DOHH2 (cell line): ENCODE data around the gene TMED5.

Source experiments
- H3F3A ChIP-seq: fragments of 200-600 bp; sonication (generic), shearing (Covaris generic); 2 replicates; pipeline ENCODE4 v1.6.0; 2016; ENCODE audit warnings: antibody characterized with exemption, mild to moderate bottlenecking; ENCODE audit not compliant: control insufficient read depth, insufficient read depth
- H3K27ac ChIP-seq: fragments of 200-600 bp; sonication (generic); 2 replicates; pipeline ENCODE4 v1.5.1; 2014; ENCODE audit warnings: low read depth, mild to moderate bottlenecking, low read length, moderate library complexity
- H3K27me3 ChIP-seq: fragments of 200-600 bp; sonication (generic); 2 replicates; pipeline ENCODE4 v1.6.1; 2014; ENCODE audit warnings: mild to moderate bottlenecking, low read length, mixed read lengths; ENCODE audit not compliant: control insufficient read depth
- H3K36me3 ChIP-seq: fragments of 200-600 bp; sonication (generic); 2 replicates; pipeline ENCODE4 v1.6.1; 2014; ENCODE audit warnings: mild to moderate bottlenecking, low read length, moderate library complexity, mixed read lengths; ENCODE audit not compliant: control insufficient read depth
- H3K4me1 ChIP-seq: fragments of 200-600 bp; sonication (generic); 2 replicates; pipeline ENCODE4 v1.6.1; 2014; ENCODE audit warnings: mild to moderate bottlenecking, low read length, mixed read lengths; ENCODE audit not compliant: control insufficient read depth
- H3K4me2 ChIP-seq: fragments of 200-600 bp; sonication (generic); 2 replicates; pipeline ENCODE4 v1.6.0; 2014; ENCODE audit warnings: mild to moderate bottlenecking, low read length, moderate library complexity
- H3K4me3 ChIP-seq: fragments of 200-600 bp; sonication (generic); 2 replicates; pipeline ENCODE4 v1.5.1; 2014; ENCODE audit warnings: mild to moderate bottlenecking, low read length, mixed read lengths
- H3K79me2 ChIP-seq: fragments of 200-600 bp; sonication (generic); 2 replicates; pipeline ENCODE4 v1.6.1; 2014; ENCODE audit warnings: mild to moderate bottlenecking, low read length, mixed read lengths; ENCODE audit not compliant: control insufficient read depth
- H3K9me2 ChIP-seq: fragments of 200-600 bp; sonication (generic); replicated peaks from 2 replicates; pipeline ENCODE4 v1.6.1; 2014; ENCODE audit warnings: mild to moderate bottlenecking, low read length, mixed read lengths; ENCODE audit not compliant: control insufficient read depth
- H3K9me3 ChIP-seq: fragments of 200-600 bp; sonication (generic); 2 replicates; pipeline ENCODE4 v1.6.1; 2014; ENCODE audit warnings: antibody characterized with exemption, low read length, mixed read lengths; ENCODE audit not compliant: control insufficient read depth, insufficient read depth
- H4K20me1 ChIP-seq: fragments of 200-600 bp; sonication (generic); 2 replicates; pipeline ENCODE4 v1.6.0; 2014; ENCODE audit warnings: low read depth, mild to moderate bottlenecking, antibody characterized with exemption, low read length, moderate library complexity; ENCODE audit not compliant: control insufficient read depth, insufficient read depth
- EZH2phosphoT487 ChIP-seq: fragments of 200-600 bp; sonication (generic); IDR thresholded peaks from 2 replicates; pipeline ENCODE4 v1.6.1; 2017; ENCODE audit warnings: borderline replicate concordance, mild to moderate bottlenecking, antibody characterized with exemption, low read length, moderate library complexity, mixed read lengths
- TF ChIP-seq, protein P1 (sequence below): fragments of 200-600 bp; sonication (generic); IDR thresholded peaks from one replicate; pipeline ENCODE4 v1.5.1; 2014; ENCODE audit warnings: antibody characterized with exemption, mild to moderate bottlenecking, low read depth, low read length; ENCODE audit not compliant: poor library complexity, severe bottlenecking

Gene TMED5

DNA sequence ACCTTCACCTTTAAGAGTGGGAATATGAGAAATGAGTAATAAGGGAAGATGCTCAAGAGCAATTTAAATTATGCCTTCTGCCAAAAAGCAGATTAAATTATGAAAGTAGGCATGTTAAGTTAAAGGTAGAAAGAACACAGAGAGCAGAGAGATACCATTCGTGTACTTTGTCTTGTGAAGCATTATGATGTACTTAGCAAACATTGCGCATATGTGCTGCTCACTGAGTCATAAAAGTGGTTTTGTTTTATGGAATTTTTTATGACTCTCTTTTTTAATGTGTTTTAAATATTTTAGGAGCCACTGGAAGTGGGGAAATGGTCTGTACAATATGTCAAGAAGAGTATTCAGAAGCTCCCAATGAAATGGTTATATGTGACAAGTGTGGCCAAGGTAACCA is 65.8 kb downstream of the TMED5 start:
- Histone ChIP-seq H3K79me2 (peaks cover 64% of the 10 kb centered on the region), H3K4me2 (no peak overlapping the region), H4K20me1 (peaks cover 12% of the 10 kb centered on the region), H3K9me3 (no peaks in the 10 kb centered on the region), H3K27ac (no peak overlapping the region), H3F3A (peaks cover 21% of the 10 kb centered on the region; the same call in 1 of the 2 replicates), H3K4me3 (no peak overlapping the region), H3K9me2 (no peaks in the 10 kb centered on the region), H3K27me3 (no peaks in the 10 kb centered on the region), H3K4me1 (peaks cover 30% of the 10 kb centered on the region), H3K36me3 (peaks cover 93% of the 10 kb centered on the region)
- TF ChIP-seq, protein P1, sequence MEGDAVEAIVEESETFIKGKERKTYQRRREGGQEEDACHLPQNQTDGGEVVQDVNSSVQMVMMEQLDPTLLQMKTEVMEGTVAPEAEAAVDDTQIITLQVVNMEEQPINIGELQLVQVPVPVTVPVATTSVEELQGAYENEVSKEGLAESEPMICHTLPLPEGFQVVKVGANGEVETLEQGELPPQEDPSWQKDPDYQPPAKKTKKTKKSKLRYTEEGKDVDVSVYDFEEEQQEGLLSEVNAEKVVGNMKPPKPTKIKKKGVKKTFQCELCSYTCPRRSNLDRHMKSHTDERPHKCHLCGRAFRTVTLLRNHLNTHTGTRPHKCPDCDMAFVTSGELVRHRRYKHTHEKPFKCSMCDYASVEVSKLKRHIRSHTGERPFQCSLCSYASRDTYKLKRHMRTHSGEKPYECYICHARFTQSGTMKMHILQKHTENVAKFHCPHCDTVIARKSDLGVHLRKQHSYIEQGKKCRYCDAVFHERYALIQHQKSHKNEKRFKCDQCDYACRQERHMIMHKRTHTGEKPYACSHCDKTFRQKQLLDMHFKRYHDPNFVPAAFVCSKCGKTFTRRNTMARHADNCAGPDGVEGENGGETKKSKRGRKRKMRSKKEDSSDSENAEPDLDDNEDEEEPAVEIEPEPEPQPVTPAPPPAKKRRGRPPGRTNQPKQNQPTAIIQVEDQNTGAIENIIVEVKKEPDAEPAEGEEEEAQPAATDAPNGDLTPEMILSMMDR = no peak
- no peak for TF ChIP-seq EZH2phosphoT487

DNA sequence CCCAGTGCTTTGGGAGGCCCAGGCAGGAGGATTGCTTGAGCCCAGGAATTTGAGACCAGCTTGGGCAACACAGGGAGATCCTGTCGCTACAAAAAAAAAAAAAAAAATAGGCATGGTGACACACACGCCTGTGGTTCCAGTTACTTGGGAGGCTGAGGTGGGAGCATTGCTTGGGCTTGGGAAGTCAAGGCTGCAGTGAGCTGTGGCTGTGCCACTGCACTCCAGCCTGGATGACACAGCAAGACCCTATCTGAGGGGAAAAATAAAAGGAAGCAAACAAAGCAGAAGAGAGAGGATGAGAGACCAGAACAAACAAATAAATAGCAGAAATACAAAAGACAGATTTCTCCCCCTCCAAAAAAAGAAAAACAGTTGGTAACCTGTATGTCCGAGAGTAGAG is 67.1 kb downstream of the TMED5 start:
- Histone ChIP-seq H3K36me3 (peaks cover 90% of the 10 kb centered on the region), H3K4me1 (peaks cover 40% of the 10 kb centered on the region)

DNA sequence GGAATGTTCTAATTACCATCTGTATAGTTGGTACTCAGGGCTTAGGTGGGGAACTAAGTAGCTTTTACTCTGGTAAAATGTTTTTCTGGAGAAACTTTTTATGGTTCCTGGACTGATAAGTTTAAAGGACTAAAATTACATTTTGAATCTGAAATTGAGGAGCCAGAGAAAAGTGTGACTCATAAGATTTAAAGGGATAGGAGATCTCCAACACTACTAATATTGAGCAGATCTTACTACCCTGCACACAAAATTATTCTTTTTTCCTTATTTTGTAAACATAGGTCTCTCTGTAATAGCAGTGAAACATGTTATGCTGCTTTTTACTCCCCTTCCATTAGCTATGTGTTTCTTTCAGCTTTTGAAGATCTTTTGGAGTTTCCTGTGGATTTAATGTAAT is 68.7 kb downstream of the TMED5 start:
- Histone ChIP-seq H3K36me3 (peaks cover 90% of the 10 kb centered on the region), H3K4me3 (no peak overlapping the region), H3K27me3 (no peaks in the 10 kb centered on the region), H4K20me1 (peaks cover 16% of the 10 kb centered on the region), H3K4me2 (peak overlapping the region; percentile 31), H3K27ac (peak overlapping the region; percentile 33; the same call in 1 of the 2 replicates), H3K9me2 (no peaks in the 10 kb centered on the region), H3F3A (peaks cover 15% of the 10 kb centered on the region; the same call in 1 of the 2 replicates), H3K9me3 (peaks cover 6% of the 10 kb centered on the region; the same call in 1 of the 2 replicates), H3K4me1 (peaks cover 43% of the 10 kb centered on the region), H3K79me2 (peaks cover 88% of the 10 kb centered on the region)
- TF ChIP-seq EZH2phosphoT487 = no peak
- TF ChIP-seq, protein P1 = no peak

More for the DNA sequence above, 67.1 kb downstream of the TMED5 start:
- Histone ChIP-seq H3K4me3 (no peak overlapping the region), H3K27ac (no peak overlapping the region), H4K20me1 (peaks cover 15% of the 10 kb centered on the region), H3K4me2 (no peak overlapping the region), H3K79me2 (peaks cover 77% of the 10 kb centered on the region), H3K9me3 (no peaks in the 10 kb centered on the region), H3K9me2 (no peaks in the 10 kb centered on the region), H3F3A (peaks cover 19% of the 10 kb centered on the region; the same call in 1 of the 2 replicates), H3K27me3 (no peaks in the 10 kb centered on the region)
- TF ChIP-seq, protein P1 = no peak
- TF ChIP-seq EZH2phosphoT487 = no peak
